ENCODE data around the gene FOSB. TPM values are rescaled to one million over a fixed set of nuclear protein-coding genes. Genes with fewer than 3 reads are reported as not detected.
A peak's percentile ranks its signal among the peaks of the same experiment; 100 is the strongest.

Gene FOSB
- total and polyA plus RNA-seq, 9 of the 15 experiments (the other 6 are each of a cell fraction or from before 2014, with no cell fraction given), result 0.11 to 2.7 (median 0.73) TPM

- peak; percentile 56 for TF ChIP-seq E2F8 (IDR thresholded peaks at IDR 0.05; ENCODE audit: low read depth, partially characterized antibody)
- no peak for TF ChIP-seq ZNF77 (CRISPR knock-in tag; IDR thresholded peaks at IDR 0.05)
- TF ChIP-seq ZBTB40 (IDR thresholded peaks at IDR 0.05), result no peak; the same call in 1 of the 2 replicates
- TF ChIP-seq ZBTB40 (CRISPR knock-in tag; IDR thresholded peaks at IDR 0.05), result no peak
- TF ChIP-seq GTF3C2 (IDR thresholded peaks at IDR 0.05; ENCODE audit: borderline replicate concordance, extremely low read depth, insufficient read length), result no peak
- TF ChIP-seq LCOR (CRISPR knock-in tag; IDR thresholded peaks at IDR 0.05), result peak; percentile 52; the same call in 1 of the 2 replicates
Observed at GRCh38 chr19:45467456-45468158, at the start of gene FOSB (continued).
